Small intestine (tissue), 7 donors: ENCODE results near the gene A3GALT2. TPM values are rescaled to one million over a fixed set of nuclear protein-coding genes. Genes with fewer than 3 reads are reported as not detected.
A peak's percentile ranks its signal among the peaks of the same experiment; 100 is the strongest.
"Not testable (repeated sequence)": the region's sequence is repeated elsewhere in the genome, so short reads cannot be mapped to it uniquely, and the experiment has no call there.

Source experiments
- DNase-seq, 2 donors: peaks; one replicate each; pipeline versions ENCODE4 v3.0.0 to v3.0.0-alpha.2; 2013
- FAIRE-seq: peaks from 2 replicates; lab custom pipeline; 2012; peaks lifted over from hg19 to GRCh38; lab: Jason Lieb, UNC
- H3K27ac ChIP-seq, 3 donors: one replicate each; pipeline ENCODE4 v1.5.1; 2013; ENCODE audit warnings: low read length in 2 of 3, mild to moderate bottlenecking in 2 of 3, control low read depth in 1 of 3, inconsistent platforms in 1 of 3, low read depth in 1 of 3, moderate library complexity in 1 of 3
- H3K27me3 ChIP-seq, 3 donors: one replicate each; pipeline ENCODE4 v1.6.1; 2013; ENCODE audit warnings: low read length in 3 of 3, inconsistent platforms in 1 of 3; ENCODE audit not compliant: control insufficient read depth in 3 of 3, insufficient read depth in 3 of 3
- H3K36me3 ChIP-seq, 3 donors: one replicate each; pipeline ENCODE4 v1.6.1; 2013; ENCODE audit warnings: low read length in 3 of 3, inconsistent platforms in 1 of 3, low read depth in 1 of 3, mild to moderate bottlenecking in 1 of 3, moderate library complexity in 1 of 3; ENCODE audit not compliant: control insufficient read depth in 3 of 3, insufficient read depth in 2 of 3
- H3K4me1 ChIP-seq, 3 donors: one replicate each; pipeline ENCODE4 v1.6.1; 2013; ENCODE audit warnings: low read length in 2 of 3, inconsistent platforms in 1 of 3, low read depth in 1 of 3, mild to moderate bottlenecking in 1 of 3, moderate library complexity in 1 of 3; ENCODE audit not compliant: control insufficient read depth in 3 of 3, insufficient read depth in 2 of 3
- H3K4me3 ChIP-seq, 3 donors: one replicate each; pipeline ENCODE4 v1.5.1; 2013; ENCODE audit warnings: low read length in 3 of 3, control low read depth in 1 of 3, inconsistent platforms in 1 of 3, low read depth in 1 of 3, mild to moderate bottlenecking in 1 of 3, moderate library complexity in 1 of 3
- H3K9me3 ChIP-seq, 2 donors: one replicate each; pipeline ENCODE4 v1.6.1; 2013; ENCODE audit warnings: low read depth in 1 of 2, low read length in 1 of 2; ENCODE audit not compliant: control insufficient read depth in 2 of 2, insufficient read depth in 1 of 2
- WGBS, 3 donors: extraction: QIAGEN DNeasy Blood & Tissue Kit; methylation state at CpG; one replicate each; pipeline ENCODE4 v1.1.7; 2013; 5-methylcytosine and 5-hydroxymethylcytosine counted together
- polyA plus RNA-seq, 4 donors: library from polyadenylated mRNA; stranded (reverse) in 3 of 4; unstranded in 1 of 4; fragments of 200-250 nt in 3 of 4; fragments of 120-200 nt in 1 of 4; gene quantifications; one replicate each; pipeline versions ENCODE4 v1.2.1 to v1.2.3, GENCODE V29; 2013
- donor health status: healthy with polysubstance abuse.
- donor health status: control.
- donor health status: control.
- donor health status: Bipolar disorder and iron deficiency.
- donor health status: healthy.

A3GALT2 gene
- polyA plus RNA-seq, 4 donors, result 0.04 TPM; not detected in 3

GRCh38 chr1:33295450-33296081 is 25.3 kb downstream of the A3GALT2 start:
- DNase-seq, result peak; percentile 82 to 91
- Histone ChIP-seq H3K27ac (no peak overlapping the region), H3K36me3 (peaks cover 0 to 69% (median 0%) of the 10 kb centered on the region in 3 donors), H3K4me3 (no peak overlapping the region), H3K9me3 (no peaks in the 10 kb centered on the region), H3K27me3 (no peaks in the 10 kb centered on the region), H3K4me1 (no peaks in the 10 kb centered on the region)
- 33 to 37% (median 34%) methylated on average over 12 of the region's 12 CpGs for WGBS, 3 donors
- FAIRE-seq, result no peak

GRCh38 chr1:33295023-33295422 is 25.9 kb downstream of the A3GALT2 start:
- Histone ChIP-seq H3K4me1 (no peaks in the 10 kb centered on the region), H3K4me3 (no peak overlapping the region), H3K9me3 (no peaks in the 10 kb centered on the region), H3K27me3 (no peaks in the 10 kb centered on the region), H3K36me3 (peaks cover 0 to 63% (median 0%) of the 10 kb centered on the region in 3 donors), H3K27ac (no peak overlapping the region)
- WGBS, 3 donors, result 80 to 86% (median 83%) methylated on average over 15 of the region's 15 CpGs
- FAIRE-seq (no peak), DNase-seq (no peak)

- no peak for DNase-seq
- H3K9me3 ChIP-seq, result peaks cover 0 to 6% of the 10 kb centered on the region in 2 donors
- 81 to 85% (median 84%) methylated on average over 13 of the region's 13 CpGs for WGBS, 3 donors
- no peak overlapping the region for H3K27ac ChIP-seq
- H3K27me3 ChIP-seq, result no peaks in the 10 kb centered on the region
- no peak for FAIRE-seq
- H3K4me1 ChIP-seq, result no peaks in the 10 kb centered on the region
- peaks cover 0 to 63% (median 0%) of the 10 kb centered on the region in 3 donors for H3K36me3 ChIP-seq
- no peak overlapping the region for H3K4me3 ChIP-seq
Observed at GRCh38 chr1:33294071-33295010, 26.6 kb downstream of the A3GALT2 start.

DNA sequence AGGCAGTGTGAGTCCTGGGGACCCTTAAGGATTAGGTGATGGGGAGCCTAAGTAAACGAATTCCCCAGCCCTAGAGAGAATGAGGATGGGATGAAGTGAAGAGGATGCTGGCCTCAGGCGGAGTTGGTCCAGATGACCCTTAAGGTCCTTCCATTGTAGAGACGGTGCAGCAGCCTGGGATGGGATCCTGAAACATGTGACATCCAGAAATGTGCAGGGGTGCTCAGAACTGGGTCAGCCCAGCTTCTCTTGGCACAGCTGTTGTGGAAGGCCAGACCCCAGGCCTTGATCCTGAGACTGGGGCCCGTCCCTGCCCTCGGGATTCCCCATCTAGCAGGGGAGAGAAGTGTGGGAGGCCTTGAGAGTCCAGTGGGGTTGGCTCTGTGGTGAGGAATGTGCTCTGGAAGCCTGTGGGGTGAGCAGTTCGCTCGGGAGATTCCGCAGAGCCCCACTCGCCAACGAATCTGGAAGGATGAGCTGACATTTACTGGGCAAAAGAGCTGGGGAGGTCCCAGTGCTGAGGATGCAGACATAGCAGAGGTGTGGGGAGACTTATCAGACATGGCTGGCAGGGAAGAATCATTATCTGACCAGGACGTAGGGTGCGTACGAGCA is 28.1 kb downstream of the A3GALT2 start:
- WGBS, 3 donors, result 76 to 86% (median 86%) methylated on average over 13 of the region's 13 CpGs
- peaks cover 0 to 62% (median 0%) of the 10 kb centered on the region in 3 donors for H3K36me3 ChIP-seq
- H3K27me3 ChIP-seq, result no peaks in the 10 kb centered on the region
- H3K27ac ChIP-seq, result no peak overlapping the region
- FAIRE-seq (no peak), DNase-seq (no peak)
- no peaks in the 10 kb centered on the region for H3K4me1 ChIP-seq
- peaks cover 0 to 6% of the 10 kb centered on the region in 2 donors for H3K9me3 ChIP-seq
- no peak overlapping the region for H3K4me3 ChIP-seq

DNA sequence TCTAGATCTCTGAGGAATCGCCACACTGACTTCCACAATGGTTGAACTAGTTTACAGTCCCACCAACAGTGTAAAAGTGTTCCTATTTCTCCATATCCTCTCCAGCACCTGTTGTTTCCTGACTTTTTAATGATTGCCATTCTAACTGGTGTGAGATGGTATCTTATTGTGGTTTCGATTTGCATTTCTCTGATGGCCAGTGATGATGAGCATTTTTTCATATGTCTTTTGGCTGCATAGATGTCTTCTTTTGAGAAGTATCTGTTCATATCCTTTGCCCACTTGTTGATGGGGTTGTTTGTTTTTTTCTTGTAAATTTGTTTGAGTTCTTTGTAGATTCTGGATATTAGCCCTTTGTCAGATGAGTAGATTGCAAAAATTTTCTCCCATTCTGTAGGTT is 30.3 kb downstream of the A3GALT2 start:
- peaks cover 0 to 55% (median 0%) of the 10 kb centered on the region in 3 donors for H3K36me3 ChIP-seq
- DNase-seq, H3K27me3 ChIP-seq, H3K4me3 ChIP-seq, H3K9me3 ChIP-seq, H3K4me1 ChIP-seq, H3K27ac ChIP-seq, FAIRE-seq: not testable (repeated sequence)
- WGBS, 3 donors, result 86 to 100% (median 95%) methylated on average over 1 of the region's 2 CpGs

DNA sequence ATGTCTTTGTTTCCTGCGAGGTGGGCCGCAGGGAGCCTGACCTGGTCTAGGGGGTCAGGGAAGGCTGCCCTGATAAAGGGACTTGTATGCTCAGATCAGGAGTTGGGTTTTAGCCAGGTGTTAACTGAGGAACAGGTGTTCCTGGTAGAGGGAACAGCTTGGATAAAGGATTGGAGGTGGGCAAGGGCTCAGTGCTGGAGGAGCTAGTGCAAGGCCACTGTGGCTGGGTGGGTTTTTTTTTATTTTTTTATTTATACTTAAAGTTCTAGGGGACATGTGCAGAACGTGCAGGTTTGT is 31.1 kb downstream of the A3GALT2 start:
- H3K27me3 ChIP-seq, result no peaks in the 10 kb centered on the region
- FAIRE-seq, result no peak
- H3K4me1 ChIP-seq, result no peaks in the 10 kb centered on the region
- H3K9me3 ChIP-seq, result peaks cover 0 to 6% of the 10 kb centered on the region in 2 donors
- peaks cover 0 to 51% (median 0%) of the 10 kb centered on the region in 3 donors for H3K36me3 ChIP-seq
- WGBS, 3 donors, result 92 to 97% (median 95%) methylated on average over 3 of the region's 3 CpGs
- DNase-seq, result no peak
- no peak overlapping the region for H3K4me3 ChIP-seq
- H3K27ac ChIP-seq, result no peak overlapping the region

- no peak for FAIRE-seq
- H3K4me3 ChIP-seq, result no peak overlapping the region
- H3K36me3 ChIP-seq, result peaks cover 0 to 48% (median 0%) of the 10 kb centered on the region in 3 donors
- H3K27ac ChIP-seq, result no peak overlapping the region
- WGBS, 3 donors, result 93 to 96% (median 94%) methylated on average over 16 of the region's 16 CpGs
- no peak for DNase-seq
- H3K9me3 ChIP-seq, result peaks cover 0 to 6% of the 10 kb centered on the region in 2 donors
- no peaks in the 10 kb centered on the region for H3K4me1 ChIP-seq
- H3K27me3 ChIP-seq, result no peaks in the 10 kb centered on the region
Observed at GRCh38 chr1:33288976-33289857, 31.7 kb downstream of the A3GALT2 start.
